Muscle layer of duodenum (tissue), 2 donors: ENCODE measurements around the gene ADSS1.

Experiments used
- H3K27ac ChIP-seq: one replicate; pipeline ENCODE4 v1.7.0; 2013; ENCODE audit warnings: mild to moderate bottlenecking, low read length
- H3K27me3 ChIP-seq: one replicate; pipeline ENCODE4 v1.7.0; 2013; ENCODE audit warnings: low read depth, mild to moderate bottlenecking, control low read depth, low read length
- H3K36me3 ChIP-seq, 2 donors: one replicate each; pipeline ENCODE4 v1.7.0; 2013; ENCODE audit warnings: low read length in 2 of 2, control low read depth in 1 of 2, mild to moderate bottlenecking in 1 of 2; ENCODE audit not compliant: insufficient read depth in 2 of 2, control insufficient read depth in 1 of 2
- H3K4me1 ChIP-seq, 2 donors: one replicate each; pipeline ENCODE4 v1.7.0; 2013; ENCODE audit warnings: low read length in 2 of 2, mild to moderate bottlenecking in 2 of 2, control low read depth in 1 of 2, moderate library complexity in 1 of 2; ENCODE audit not compliant: insufficient read depth in 2 of 2, control insufficient read depth in 1 of 2
- H3K4me3 ChIP-seq, 2 donors: one replicate each; pipeline ENCODE4 v1.7.0; 2013; ENCODE audit warnings: low read length in 2 of 2, low read depth in 1 of 2, mild to moderate bottlenecking in 1 of 2
- H3K9me3 ChIP-seq, 2 donors: one replicate each; pipeline ENCODE4 v1.7.0; 2013; ENCODE audit warnings: low read length in 2 of 2, control low read depth in 1 of 2, mild to moderate bottlenecking in 1 of 2; ENCODE audit not compliant: control insufficient read depth in 1 of 2
- donor health status: healthy.

ADSS1 gene

GRCh38 chr14:104689109-104689880 is 34.7 kb upstream of the ADSS1 start, which contains the start of gene INF2:
Gene INF2, plus strand, starts transcription at chr14:104689618. Its CDS starts 11,748 bp downstream, at chr14:104701366.
- Histone ChIP-seq H3K9me3 (no peaks in the 10 kb centered on the region), H3K36me3 (no peaks in the 10 kb centered on the region), H3K4me1 (peaks cover 4 to 54% of the 10 kb centered on the region in 2 donors), H3K4me3 (peak within 1 kb of the TSS; percentile 88 to 89), H3K27ac (peak within 1 kb of the TSS; percentile 60), H3K27me3 (no peaks in the 10 kb centered on the region)

DNA sequence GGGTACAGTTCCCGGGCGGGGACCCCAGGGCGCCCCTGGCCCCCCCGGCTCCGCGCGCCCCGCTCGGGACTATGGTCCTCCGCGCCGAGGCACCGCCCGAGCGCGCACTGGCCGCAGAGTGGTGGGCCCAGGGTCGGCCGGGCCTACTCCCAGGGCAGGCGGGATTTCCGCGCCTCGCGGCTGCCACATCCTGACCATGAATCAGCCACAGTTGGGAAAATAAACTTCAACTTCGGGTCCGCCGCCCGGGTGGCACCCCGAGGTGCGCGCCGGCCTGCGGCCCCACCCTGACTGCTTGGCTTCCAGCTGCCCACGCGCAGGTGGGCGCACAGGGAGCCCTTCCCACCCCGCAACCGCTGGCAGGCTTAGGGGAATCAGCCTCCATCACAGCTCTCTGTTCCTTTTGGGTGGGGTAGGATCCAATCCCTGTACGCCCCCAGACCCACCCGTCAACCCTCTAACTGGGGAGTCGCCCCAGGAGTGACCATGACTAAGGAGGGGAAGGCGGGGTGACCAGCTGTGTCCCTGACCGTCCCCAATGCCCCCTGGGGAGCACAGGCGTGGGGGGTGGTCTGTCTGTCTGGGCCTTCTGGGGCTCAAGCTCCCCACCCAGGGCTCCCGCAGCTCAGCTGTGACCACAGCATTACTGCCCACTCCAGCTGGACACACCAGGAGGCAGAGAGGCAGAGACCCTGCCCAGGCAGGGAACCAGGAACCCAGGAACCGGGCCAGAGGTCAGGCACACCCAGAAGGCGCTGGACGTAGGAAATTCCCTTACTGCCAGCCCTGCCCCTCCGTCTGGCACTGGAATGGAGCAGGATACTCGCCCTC is 33.9 kb upstream of the ADSS1 start:
- Histone ChIP-seq H3K27ac (peak overlapping the region; percentile 60), H3K4me1 (peaks cover 4 to 62% of the 10 kb centered on the region in 2 donors), H3K9me3 (no peaks in the 10 kb centered on the region), H3K27me3 (no peaks in the 10 kb centered on the region), H3K4me3 (peak overlapping the region; percentile 88 to 89), H3K36me3 (no peaks in the 10 kb centered on the region)

DNA sequence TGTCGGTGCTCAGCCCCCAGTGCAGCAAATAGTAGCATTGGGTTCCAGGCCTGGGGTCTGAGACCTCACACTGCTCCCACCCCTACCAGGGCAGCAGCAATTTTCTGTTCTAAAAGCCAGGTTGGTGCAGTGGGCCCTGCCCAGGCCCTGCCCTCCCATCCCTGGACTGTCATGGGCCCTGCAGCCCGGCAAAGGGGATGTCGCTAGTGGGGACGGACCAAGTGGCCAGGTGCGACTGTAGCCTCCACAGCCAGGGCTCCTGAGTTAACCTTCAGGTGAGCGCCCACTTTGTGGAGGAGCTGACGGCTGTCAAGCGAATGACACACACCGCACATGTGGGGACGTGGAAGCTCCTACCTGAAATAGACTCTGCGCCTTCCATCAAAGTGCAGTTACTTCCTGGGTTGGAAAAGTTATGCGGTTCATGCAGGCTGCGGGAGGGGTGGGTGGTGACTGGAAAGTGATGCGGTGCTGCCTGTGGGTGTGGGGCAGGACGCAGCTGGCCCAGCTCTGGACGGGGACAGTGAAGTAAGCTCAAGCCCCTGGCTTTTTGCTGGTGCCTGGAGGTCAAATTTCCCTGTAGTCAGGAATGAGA is 33.1 kb upstream of the ADSS1 start:
- peaks cover 4 to 70% of the 10 kb centered on the region in 2 donors for H3K4me1 ChIP-seq
- peak overlapping the region; percentile 88 to 89 for H3K4me3 ChIP-seq
- no peaks in the 10 kb centered on the region for H3K27me3 ChIP-seq
- H3K36me3 ChIP-seq: no peaks in the 10 kb centered on the region
- H3K9me3 ChIP-seq: no peaks in the 10 kb centered on the region
- H3K27ac ChIP-seq: no peak overlapping the region

DNA sequence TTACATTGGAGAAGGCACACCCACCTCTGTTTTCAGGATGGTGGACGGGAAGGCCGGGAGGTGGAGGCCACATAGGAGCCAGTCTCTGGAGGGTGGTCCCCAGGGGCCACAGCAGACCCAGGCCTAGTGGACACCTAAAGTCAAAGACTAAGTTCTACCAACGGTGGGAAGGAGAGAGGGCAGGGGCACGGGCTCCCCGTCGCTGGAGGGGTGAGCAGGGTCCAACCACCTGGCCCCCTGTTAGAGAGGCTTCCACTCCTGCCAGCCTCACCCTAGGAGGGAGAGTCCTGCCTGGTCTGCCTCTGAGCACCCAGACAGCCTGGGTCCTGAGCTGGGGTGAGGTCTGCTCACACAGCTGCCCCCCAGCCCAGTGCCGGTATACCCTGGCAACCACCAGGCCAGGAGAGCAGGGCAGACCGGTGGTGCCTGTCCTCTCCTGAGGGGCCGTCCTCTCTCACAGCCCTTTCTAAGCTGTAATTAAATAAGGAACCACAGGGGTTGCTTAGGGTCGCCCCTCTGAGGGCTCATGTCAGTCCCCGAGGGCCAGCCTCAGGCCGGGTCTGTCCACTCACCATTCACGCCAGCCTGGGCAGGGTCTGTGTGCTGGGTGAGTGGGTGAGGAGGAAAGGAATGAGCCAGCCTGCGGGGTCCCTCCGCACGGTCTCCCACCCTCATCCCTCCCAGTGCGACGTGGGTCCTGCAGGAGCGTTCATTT is 32.3 kb upstream of the ADSS1 start:
- Histone ChIP-seq H3K27me3 (no peaks in the 10 kb centered on the region), H3K4me1 (peaks cover 4 to 76% of the 10 kb centered on the region in 2 donors), H3K27ac (no peak overlapping the region), H3K9me3 (no peaks in the 10 kb centered on the region), H3K36me3 (no peaks in the 10 kb centered on the region), H3K4me3 (peak overlapping the region in 1 of 2 donors; percentile 89)

GRCh38 chr14:104692261-104692938 is 31.6 kb upstream of the ADSS1 start:
- peaks cover 4 to 83% of the 10 kb centered on the region in 2 donors for H3K4me1 ChIP-seq
- no peaks in the 10 kb centered on the region for H3K36me3 ChIP-seq
- H3K9me3 ChIP-seq: no peaks in the 10 kb centered on the region
- H3K27ac ChIP-seq: no peak overlapping the region
- no peaks in the 10 kb centered on the region for H3K27me3 ChIP-seq
- no peak overlapping the region for H3K4me3 ChIP-seq

GRCh38 chr14:104692939-104693315 is 31.1 kb upstream of the ADSS1 start:
- no peaks in the 10 kb centered on the region for H3K36me3 ChIP-seq
- no peak overlapping the region for H3K4me3 ChIP-seq
- no peak overlapping the region for H3K27ac ChIP-seq
- H3K27me3 ChIP-seq: no peaks in the 10 kb centered on the region
- H3K4me1 ChIP-seq: peaks cover 4 to 86% of the 10 kb centered on the region in 2 donors
- H3K9me3 ChIP-seq: no peaks in the 10 kb centered on the region

DNA sequence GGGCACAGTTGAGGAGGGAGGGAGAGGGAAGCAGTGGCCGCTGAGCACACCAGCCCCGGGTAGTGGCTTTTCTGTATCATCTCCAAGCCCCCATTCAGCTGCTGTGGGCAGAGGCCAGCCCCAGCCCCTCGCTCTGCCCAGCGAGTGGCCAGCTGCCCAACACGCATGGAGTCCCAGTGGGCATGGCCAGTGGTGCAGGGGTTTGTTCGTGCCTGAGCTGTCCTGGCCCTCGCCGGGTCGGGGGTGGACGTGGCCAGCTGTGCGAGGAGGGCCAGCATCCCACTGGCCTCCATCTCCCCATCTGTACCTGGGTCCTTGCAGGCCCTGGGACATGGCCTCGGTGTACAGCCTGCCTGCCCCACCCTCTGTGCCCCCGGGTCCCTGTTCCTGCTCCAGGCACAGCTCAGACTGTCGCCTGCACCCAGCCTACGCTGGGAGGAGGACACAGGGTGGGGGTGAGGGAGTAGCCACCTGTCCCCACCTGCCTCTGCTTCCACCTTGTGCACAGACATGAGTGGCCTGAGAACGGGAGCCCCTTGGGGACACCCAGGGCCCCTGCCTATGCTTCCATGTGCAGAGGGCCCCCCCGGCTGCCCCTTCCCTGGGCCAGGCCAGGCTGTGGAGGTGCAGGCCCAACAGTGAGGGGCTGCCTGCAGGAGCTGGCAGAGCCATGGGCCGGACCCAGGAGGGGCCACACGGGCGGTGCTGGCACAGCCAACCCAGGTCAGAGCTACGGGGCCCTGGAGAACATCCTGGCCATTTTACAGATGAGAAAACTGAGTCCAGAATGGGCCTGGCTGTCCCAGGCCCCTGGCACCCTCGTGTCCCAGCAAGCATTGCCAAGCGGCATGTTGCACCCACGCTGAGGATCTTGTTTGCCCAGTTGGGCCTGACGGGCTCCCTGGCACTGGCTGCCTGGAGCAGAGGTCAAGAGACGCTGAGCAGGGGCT is 30.3 kb upstream of the ADSS1 start:
- Histone ChIP-seq H3K27ac (no peak overlapping the region), H3K4me1 (peaks cover 0 to 86% of the 10 kb centered on the region in 2 donors), H3K27me3 (no peaks in the 10 kb centered on the region), H3K36me3 (no peaks in the 10 kb centered on the region), H3K9me3 (no peaks in the 10 kb centered on the region), H3K4me3 (no peak overlapping the region)

DNA sequence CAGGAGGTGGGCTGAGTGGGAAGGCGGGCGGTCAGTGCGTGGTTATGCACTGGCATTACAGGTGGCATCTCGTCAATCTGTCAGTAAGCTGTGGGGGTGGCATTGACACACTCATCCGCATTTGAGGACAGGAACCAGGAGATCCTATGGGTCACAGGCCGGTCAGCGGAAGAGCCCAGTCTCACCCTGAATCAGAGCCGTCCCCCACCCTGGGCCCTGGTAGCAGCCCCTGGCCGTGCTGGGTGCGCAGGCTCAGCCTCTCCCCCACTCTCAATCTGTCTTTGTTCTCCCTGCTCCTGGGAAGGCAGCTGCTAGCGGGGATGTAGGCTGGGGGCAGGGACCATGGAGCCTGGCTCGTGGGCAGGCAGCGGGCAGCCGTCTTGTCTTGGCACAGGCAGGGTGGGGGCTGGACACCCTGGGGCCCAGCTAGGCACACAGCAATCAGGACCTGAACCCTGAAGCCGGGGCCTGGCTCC is 29.5 kb upstream of the ADSS1 start:
- H3K27ac ChIP-seq: no peak overlapping the region
- H3K36me3 ChIP-seq: no peaks in the 10 kb centered on the region
- peaks cover 0 to 89% of the 10 kb centered on the region in 2 donors for H3K4me1 ChIP-seq
- no peaks in the 10 kb centered on the region for H3K9me3 ChIP-seq
- H3K4me3 ChIP-seq: no peak overlapping the region
- no peaks in the 10 kb centered on the region for H3K27me3 ChIP-seq

GRCh38 chr14:104694991-104695659 is 28.9 kb upstream of the ADSS1 start:
- Histone ChIP-seq H3K4me1 (peaks cover 0 to 95% of the 10 kb centered on the region in 2 donors), H3K27me3 (no peaks in the 10 kb centered on the region), H3K9me3 (no peaks in the 10 kb centered on the region), H3K36me3 (no peaks in the 10 kb centered on the region), H3K27ac (no peak overlapping the region), H3K4me3 (no peak overlapping the region)
